B cell (primary cell): ENCODE results near the gene PIBF1.
"Not testable (repeated sequence)": the region's sequence is repeated elsewhere in the genome, so short reads cannot be mapped to it uniquely, and the experiment has no call there.

Source experiments
- CTCF ChIP-seq: fragments of 200-600 bp; IDR thresholded peaks from one replicate; pipeline ENCODE4 v1.8.0; 2022; ENCODE audit warnings: antibody characterized with exemption, mild to moderate bottlenecking
- EZH2 ChIP-seq: IDR thresholded peaks from 2 replicates; pipeline ENCODE4 v1.6.1; 2012; ENCODE audit warnings: borderline replicate concordance, low read depth, mild to moderate bottlenecking, moderate library complexity, low read length; ENCODE audit not compliant: insufficient read depth, poor library complexity, severe bottlenecking

GRCh38 chr13:73048615-73049014 is 266.7 kb downstream of the PIBF1 start:
- TF ChIP-seq CTCF, EZH2: not testable (repeated sequence)
